GM19351 (cell line): ENCODE results near the gene SYNE3.

ENCODE experiments used
- ATAC-seq: cut with Tn5 transposase; IDR thresholded peaks from one replicate; pipeline ENCODE4 v1.9.1; 2021; ENCODE audit warnings: mild to moderate bottlenecking, moderate library complexity; ENCODE audit not compliant: unreplicated experiment

The SYNE3 gene

DNA sequence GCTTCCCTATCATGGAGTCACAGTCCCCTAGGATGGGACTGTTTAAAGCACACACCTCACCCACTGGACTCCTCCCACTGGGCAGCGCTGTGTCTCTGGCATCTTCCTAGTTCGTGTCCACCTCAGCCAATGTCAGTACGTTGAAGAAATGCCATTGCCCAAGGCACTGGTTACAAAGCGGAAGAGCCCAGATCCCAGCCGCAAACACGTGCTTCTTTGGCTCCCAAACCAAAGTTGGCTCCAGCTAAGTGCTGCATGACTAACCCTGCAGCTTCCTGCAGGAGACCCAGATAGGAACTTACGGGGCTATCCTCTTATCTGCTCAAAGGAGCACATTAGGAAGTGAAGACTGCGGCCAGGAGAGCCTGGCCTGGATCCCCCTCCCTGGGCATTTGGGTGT, 9.3 kb downstream of the SYNE3 start:
- no peak for ATAC-seq

DNA sequence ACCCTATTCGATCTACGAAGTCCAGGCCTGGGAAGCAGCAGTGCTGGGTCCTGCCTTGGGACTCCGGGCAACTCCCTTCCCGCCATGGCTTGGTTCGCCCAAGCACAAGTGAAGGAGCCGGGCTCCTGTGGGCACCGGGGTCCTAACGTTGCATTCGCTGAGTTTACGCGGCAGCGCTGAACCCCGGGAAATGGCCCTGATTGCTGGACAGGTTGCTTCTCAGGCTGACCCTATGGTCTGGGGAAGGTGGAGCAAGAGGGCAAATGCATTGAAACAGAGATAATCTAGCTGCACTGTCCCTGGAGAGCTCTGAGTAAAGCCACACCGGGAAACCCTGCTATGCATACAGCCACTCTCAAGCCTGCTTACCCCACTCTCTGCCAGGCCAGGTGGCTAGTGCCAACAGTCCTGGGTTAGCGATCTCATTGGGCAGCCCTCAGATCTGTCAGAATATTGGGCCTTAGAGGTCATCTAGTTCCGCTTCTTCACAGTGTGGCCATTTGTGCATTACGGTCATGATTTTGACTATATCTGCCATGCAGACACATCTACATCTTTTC, 11.3 kb downstream of the SYNE3 start:
- peak; percentile 46 for ATAC-seq

DNA sequence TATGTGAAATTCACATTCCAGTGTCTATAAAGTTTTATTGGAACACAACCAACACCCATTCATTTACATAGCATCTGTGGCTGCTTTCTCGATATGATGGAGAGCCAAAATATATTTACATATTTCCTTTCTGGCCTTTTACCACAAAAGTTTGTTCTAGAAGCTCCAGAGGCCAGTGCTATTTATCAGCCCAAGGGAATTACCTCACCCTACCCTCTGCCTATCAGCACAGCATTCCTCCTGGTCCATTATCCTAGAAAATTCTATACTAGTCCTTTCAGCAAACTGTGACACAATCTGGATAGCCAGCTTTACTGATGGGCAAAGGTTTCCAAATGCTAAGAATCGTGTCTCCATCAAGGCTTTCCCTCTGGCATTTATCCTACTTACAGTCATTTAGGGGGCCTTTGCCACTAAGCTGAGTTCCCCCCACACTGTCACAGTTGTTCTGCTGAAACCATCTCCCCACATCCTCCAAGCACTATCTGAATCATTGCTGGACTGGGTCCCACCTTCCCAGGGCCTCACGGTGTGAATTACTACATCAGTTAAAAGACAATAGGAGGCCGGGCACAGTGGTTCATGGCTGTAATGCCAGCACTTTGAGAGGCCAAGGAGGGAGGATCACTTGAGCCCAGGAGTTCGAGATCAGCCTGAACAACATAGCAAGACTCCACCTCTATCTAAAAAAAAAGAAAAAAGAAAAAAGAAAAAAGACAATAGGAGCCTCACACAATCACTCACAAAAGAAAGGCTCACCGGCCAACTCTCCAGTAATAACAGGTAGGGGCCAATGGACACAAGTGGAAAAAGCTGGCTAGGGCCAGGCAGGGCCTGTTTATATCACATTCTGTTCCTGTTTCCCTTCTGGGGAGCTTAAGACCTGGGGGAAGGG, 12.1 kb downstream of the SYNE3 start:
- no peak for ATAC-seq

GRCh38 chr14:95503365-95504134, 12.9 kb downstream of the SYNE3 start:
- ATAC-seq, result peak; percentile 57

- no peak for ATAC-seq
Observed at GRCh38 chr14:95502381-95502950, 14.0 kb downstream of the SYNE3 start.

- ATAC-seq, result no peak
Observed at GRCh38 chr14:95500772-95501401, 15.6 kb downstream of the SYNE3 start.

DNA sequence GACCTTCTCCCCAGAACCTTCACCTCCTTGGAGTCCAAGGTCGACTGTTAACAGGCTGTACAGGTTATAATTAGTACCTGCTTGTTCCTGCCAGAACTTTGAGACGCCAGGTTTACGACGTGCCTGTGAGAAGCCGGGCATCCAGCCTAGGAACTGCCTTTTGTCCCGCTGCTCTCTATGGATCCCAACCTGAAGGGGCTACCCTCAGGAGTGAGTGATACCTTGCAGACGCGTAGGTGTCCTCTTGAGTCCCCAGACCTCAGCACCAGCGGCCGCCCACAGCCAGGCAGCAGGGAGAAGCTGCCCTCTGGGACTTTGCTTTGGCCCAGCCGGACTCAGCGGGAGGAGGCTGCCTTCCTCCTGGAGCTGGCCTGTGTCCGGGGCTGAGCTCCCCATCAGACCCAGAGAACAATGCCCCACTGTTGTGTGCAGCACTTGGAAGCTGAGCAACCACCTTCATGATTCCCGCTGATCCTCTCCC, 16.2 kb downstream of the SYNE3 start:
- no peak for ATAC-seq

DNA sequence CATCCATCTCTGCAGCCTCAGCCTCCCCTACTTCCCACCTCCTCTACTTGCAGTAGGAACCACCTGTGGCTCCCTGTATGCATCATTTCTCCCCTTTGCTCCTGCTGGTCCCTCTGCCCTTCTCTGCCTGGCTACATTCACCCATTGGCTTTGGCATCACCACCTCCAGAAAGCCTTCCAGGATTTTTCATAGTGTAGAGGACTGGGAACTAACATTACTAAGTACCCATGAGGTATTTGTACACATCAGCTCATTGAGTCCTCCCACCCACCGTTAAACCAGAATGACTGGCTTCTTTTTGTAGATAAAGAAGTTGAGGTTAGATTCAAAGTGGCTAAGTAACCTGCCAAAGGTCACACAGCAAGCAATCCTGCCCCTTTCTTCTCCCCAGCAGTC, 17.1 kb downstream of the SYNE3 start:
- no peak for ATAC-seq

GRCh38 chr14:95498622-95499353, 17.7 kb downstream of the SYNE3 start:
- ATAC-seq, result no peak

- no peak for ATAC-seq
Observed at GRCh38 chr14:95497561-95498011, 18.9 kb downstream of the SYNE3 start.

DNA sequence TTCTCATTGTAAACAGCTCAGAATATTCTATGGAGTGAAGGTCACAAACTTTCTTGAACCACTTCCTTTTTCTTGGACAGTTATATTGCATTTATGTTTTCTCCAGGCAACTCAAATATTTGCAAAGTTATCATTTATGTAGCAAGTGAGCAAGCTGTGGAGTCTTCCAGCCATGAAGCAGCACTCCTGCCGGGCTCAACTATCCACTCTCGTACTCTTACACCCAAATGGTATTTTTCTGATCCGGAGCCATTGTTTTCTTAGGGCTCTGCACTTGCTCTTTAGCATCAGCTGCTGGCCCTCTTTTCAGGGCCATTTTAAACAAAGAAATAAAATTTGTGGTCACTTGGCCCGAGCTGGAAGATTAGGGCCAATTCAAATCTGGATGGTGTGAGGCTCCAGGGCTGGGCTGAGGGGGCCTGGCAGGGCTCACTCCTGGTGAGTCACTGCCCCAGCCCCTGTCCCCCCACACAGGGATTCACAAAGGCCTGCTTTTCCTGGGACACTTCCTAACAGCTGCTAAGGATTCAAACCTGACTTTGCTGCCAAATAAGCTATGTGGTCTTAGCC, 19.7 kb downstream of the SYNE3 start:
- ATAC-seq, result no peak

DNA sequence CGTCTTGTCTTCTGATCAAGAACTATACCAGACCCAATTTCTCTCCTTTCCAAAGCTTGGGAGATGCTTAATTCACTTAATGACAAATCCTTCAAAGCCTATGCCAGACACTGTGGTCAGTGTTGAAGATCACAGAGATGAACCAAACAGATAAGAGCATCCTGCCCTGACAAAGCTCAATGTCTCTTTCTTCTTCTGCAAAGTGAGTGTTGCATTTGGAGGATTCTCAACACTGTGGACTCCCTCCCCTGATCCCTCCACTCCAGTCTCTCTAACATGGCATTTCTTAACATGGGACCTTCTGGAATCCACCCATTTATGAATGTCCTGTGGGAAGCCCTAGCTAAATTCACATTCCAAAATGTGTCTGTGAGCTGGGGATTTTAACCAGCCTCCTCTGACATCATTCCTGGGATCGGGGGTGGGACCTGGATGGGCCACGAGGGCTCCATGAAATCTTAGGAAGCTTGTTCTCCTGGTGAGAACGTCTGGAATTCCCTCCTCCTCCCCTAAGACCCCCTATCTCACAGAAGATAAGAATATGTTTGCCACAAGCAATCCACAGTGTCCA, 20.3 kb downstream of the SYNE3 start:
- no peak for ATAC-seq

- peak; percentile 80 for ATAC-seq
Observed at GRCh38 chr14:95495538-95496025, 20.9 kb downstream of the SYNE3 start.

GRCh38 chr14:95495076-95495475, 21.4 kb downstream of the SYNE3 start:
- no peak for ATAC-seq

DNA sequence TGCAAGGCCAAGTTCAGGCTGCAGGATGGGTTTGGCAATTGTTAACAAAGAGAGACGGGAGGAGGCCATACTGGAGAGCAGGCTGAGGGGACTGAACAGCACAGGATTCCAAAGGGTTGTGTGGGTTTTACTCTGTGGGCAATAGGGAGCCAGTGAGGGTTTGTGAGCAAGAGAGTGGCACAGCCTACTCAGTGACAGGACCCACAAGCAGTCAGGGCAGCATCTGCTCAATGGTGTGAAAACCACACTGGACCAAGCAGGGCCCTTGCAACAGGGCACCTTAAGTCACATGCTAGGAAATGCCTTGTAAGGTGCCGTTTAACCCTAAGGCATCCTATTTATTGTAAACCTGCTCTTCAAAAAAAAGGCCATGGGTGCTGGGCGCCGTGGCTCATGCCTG, 22.0 kb downstream of the SYNE3 start:
- ATAC-seq, result no peak

- ATAC-seq, result no peak
Observed at GRCh38 chr14:95493976-95494375, 22.5 kb downstream of the SYNE3 start.

DNA sequence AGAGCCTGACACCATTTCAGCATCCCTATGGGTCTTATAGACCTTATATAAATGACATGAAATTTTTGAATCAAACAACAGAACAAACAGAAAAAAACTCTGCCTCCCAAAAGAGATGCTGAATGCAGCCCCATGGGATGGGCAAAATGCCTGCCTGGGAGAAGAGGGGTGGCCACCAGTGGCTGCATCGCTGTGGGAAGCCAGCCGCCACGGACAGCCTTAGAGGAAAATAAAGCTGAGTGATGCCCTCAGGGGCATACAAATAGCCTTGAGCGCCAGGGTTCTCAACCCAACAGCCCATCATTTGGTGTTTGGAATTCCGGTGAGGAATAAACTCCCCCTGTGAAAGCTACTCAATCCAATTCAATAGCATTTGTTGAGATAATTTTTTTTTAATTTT, 22.9 kb downstream of the SYNE3 start:
- no peak for ATAC-seq

DNA sequence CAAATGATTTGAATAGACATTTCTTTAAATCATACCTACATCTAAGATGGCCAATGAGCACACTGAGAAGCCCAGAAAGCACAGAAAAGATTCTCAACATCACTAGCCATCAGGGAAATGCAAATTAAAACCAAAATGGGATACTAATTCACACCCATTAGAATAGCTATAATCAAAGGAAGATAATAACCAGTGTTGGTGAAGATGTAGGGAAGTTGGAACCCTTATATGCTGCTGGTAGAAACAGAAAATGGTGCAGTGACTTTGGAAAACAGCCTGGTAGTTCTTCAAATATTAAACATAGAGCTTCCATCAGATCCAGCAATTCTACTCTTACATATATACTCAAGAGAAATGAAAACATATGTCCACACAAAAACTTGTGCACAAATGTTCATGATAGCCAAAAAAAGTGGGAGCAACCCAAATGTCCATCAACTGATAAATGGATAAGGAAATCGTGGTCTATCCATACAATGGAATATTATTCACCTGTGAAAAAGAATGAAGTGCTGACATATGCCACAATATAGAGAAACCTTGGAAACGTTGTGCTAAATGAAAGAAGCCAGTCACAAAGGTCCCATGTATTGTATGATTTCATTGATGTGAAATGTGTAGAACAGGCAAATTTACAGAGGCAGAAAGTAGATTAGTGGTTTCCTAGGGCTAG, 24.4 kb downstream of the SYNE3 start:
- ATAC-seq, result no peak
